GM21576 (cell line): Measurements from ENCODE around the gene ZNF341.
"Not testable (repeated sequence)": the region's sequence is repeated elsewhere in the genome, so short reads cannot be mapped to it uniquely, and the experiment has no call there.

Experiments used
- ATAC-seq: cut with Tn5 transposase; IDR thresholded peaks from one replicate; pipeline ENCODE4 v1.9.1; 2021; ENCODE audit warnings: mild to moderate bottlenecking, moderate library complexity; ENCODE audit not compliant: unreplicated experiment

The ZNF341 gene

GRCh38 chr20:33731693-33732165, at the start of gene ZNF341:
Gene ZNF341 (plus strand): TSS chr20:33731996. CDS start chr20:33732022, 26 bp downstream.
- ATAC-seq, result peak; percentile 58

GRCh38 chr20:33684533-33685327, 47.1 kb upstream of the ZNF341 start:
- no peak for ATAC-seq

- peak; percentile 39 for ATAC-seq
These were observed 46.3 kb upstream of the ZNF341 start for GRCh38 chr20:33685328-33686099.

GRCh38 chr20:33686100-33686983, 45.5 kb upstream of the ZNF341 start, which contains the start of gene E2F1:
Gene E2F1 (minus strand): TSS chr20:33686385. CDS start chr20:33686264, 121 bp downstream.
- ATAC-seq, result peak; percentile 76

- ATAC-seq, result no peak
These were observed 44.8 kb upstream of the ZNF341 start for GRCh38 chr20:33686984-33687366.

GRCh38 chr20:33687370-33687915, 44.4 kb upstream of the ZNF341 start:
- ATAC-seq, result no peak

- no peak for ATAC-seq
These were observed 43.5 kb upstream of the ZNF341 start for GRCh38 chr20:33687993-33688937.

GRCh38 chr20:33688938-33689424, 42.8 kb upstream of the ZNF341 start:
- no peak for ATAC-seq

GRCh38 chr20:33689493-33689892, 42.3 kb upstream of the ZNF341 start:
- ATAC-seq, result no peak

GRCh38 chr20:33689973-33690372, 41.8 kb upstream of the ZNF341 start:
- no peak for ATAC-seq

GRCh38 chr20:33693289-33693688, 38.5 kb upstream of the ZNF341 start:
- ATAC-seq, result no peak

- no peak for ATAC-seq
These were observed 37.8 kb upstream of the ZNF341 start for GRCh38 chr20:33693741-33694638.

GRCh38 chr20:33694639-33695012, 37.2 kb upstream of the ZNF341 start:
- ATAC-seq, result no peak

GRCh38 chr20:33696448-33696847, 35.3 kb upstream of the ZNF341 start:
- no peak for ATAC-seq

- no peak for ATAC-seq
These were observed 34.7 kb upstream of the ZNF341 start for GRCh38 chr20:33697129-33697528.

- not testable (repeated sequence) for ATAC-seq
These were observed 32.8 kb upstream of the ZNF341 start for GRCh38 chr20:33698966-33699365.

- not testable (repeated sequence) for ATAC-seq
These were observed 30.9 kb upstream of the ZNF341 start for GRCh38 chr20:33700696-33701441.
